A549 (cell line): ENCODE data around the gene HES6. TPM values are rescaled to one million over a fixed set of nuclear protein-coding genes. Genes with fewer than 3 reads are reported as not detected.

Source experiments
- ATAC-seq, 2 experiments: fragments of 200-7000 bp in 1 of 2; fragments of >200 bp in 1 of 2; cut with Nextera tagmentation in 1 of 2; cut with Tn5 transposase in 1 of 2; 3 replicates each; pipeline versions ENCODE4 v1.8.0 to v1.9.1; 2018 to 2020; ENCODE audit warnings: mild to moderate bottlenecking in 1 of 2, moderate library complexity in 1 of 2
- CTCF ChIA-PET: fragments of 300-600 bp; sonication (Branson Sonifier 250); formaldehyde crosslinking; extraction: SDS; loops from one replicate; lab custom pipeline; 2021; ENCODE audit warnings: antibody characterized with exemption, inconsistent platforms; lab: Yijun Ruan, JAX
- POLR2A ChIA-PET: fragments of 350-600 bp; formaldehyde crosslinking; extraction: SDS; loops from one replicate; lab custom pipeline; 2021; ENCODE audit warnings: antibody characterized with exemption, inconsistent platforms; lab: Yijun Ruan, JAX
- DNase-seq, 2 experiments: peaks; one replicate each; pipeline versions ENCODE4 v3.0.0 to v3.0.0-alpha.2; 2011 to 2016; ENCODE audit warnings: low read depth in 1 of 2, low spot score in 1 of 2
- FAIRE-seq: peaks from 2 replicates; lab custom pipeline; 2011; peaks lifted over from hg19 to GRCh38; lab: Jason Lieb, UNC
- H3K27ac ChIP-seq, 2 experiments: fragments of >200 bp; sonication (Bioruptor Twin); formaldehyde crosslinking; 3 replicates each; pipeline ENCODE4 v1.5.1; 2016 to 2017
- H3K4me1 ChIP-seq: fragments of >200 bp; sonication (Bioruptor Twin); formaldehyde crosslinking; 3 replicates; pipeline ENCODE4 v1.6.1; 2016
- H3K4me2 ChIP-seq: fragments of >200 bp; sonication (Bioruptor Twin); formaldehyde crosslinking; 3 replicates; pipeline ENCODE4 v1.6.1; 2016
- H3K4me3 ChIP-seq: fragments of >200 bp; sonication (Bioruptor Twin); formaldehyde crosslinking; 3 replicates; pipeline ENCODE4 v1.5.1; 2016
- H3K9me3 ChIP-seq: fragments of >200 bp; sonication (Bioruptor Twin); formaldehyde crosslinking; 3 replicates; pipeline ENCODE4 v1.6.1; 2016
- BHLHE40 ChIP-seq: IDR thresholded peaks from 2 replicates; pipeline ENCODE4 v1.6.1; 2012; ENCODE audit warnings: low read depth, low read length, inconsistent platforms
- CHD2 ChIP-seq: fragments of 150-350 bp; IDR thresholded peaks from 2 replicates; pipeline ENCODE4 v1.6.1; 2014; ENCODE audit warnings: low read length; ENCODE audit not compliant: partially characterized antibody
- CHD4 ChIP-seq: fragments of 200-600 bp; sonication (generic); IDR thresholded peaks from 2 replicates; pipeline ENCODE4 v1.6.1; 2016; ENCODE audit warnings: antibody characterized with exemption, mild to moderate bottlenecking, borderline replicate concordance
- EP300 ChIP-seq, 2 experiments: fragments of >200 bp; sonication (Bioruptor Twin); formaldehyde crosslinking; IDR thresholded peaks; 2 replicates in 1 of 2; 3 replicates in 1 of 2; pipeline ENCODE4 v1.6.1; 2016 to 2017
- FOSL2 ChIP-seq, 2 experiments: fragments of 450-650 bp in 1 of 2; fragments of >200 bp in 1 of 2; sonication (Bioruptor Twin) in 1 of 2; formaldehyde crosslinking; IDR thresholded peaks; 2 replicates each; pipeline versions ENCODE4 v1.5.0 to v1.6.1; 2016 to 2020; ENCODE audit warnings: mild to moderate bottlenecking in 1 of 2, moderate library complexity in 1 of 2
- HDAC2 ChIP-seq: fragments of 200-600 bp; sonication (generic); IDR thresholded peaks from 2 replicates; pipeline ENCODE4 v1.6.1; 2016
- MYC ChIP-seq: IDR thresholded peaks from 2 replicates; pipeline ENCODE4 v1.6.1; 2012; ENCODE audit warnings: mild to moderate bottlenecking, inconsistent platforms, low read length, improper control_type of control experiment, borderline replicate concordance
- NPAS2 ChIP-seq: fragments of 250-450 bp; sonication (Bioruptor Pico); IDR thresholded peaks from 2 replicates; pipeline ENCODE4 v1.8.0; 2022; ENCODE audit warnings: mild to moderate bottlenecking, moderate library complexity, borderline replicate concordance
- PHF8 ChIP-seq: fragments of 200-600 bp; sonication (generic); IDR thresholded peaks from 2 replicates; pipeline ENCODE4 v1.6.1; 2016; ENCODE audit warnings: low read depth, mild to moderate bottlenecking, antibody characterized with exemption, moderate library complexity, borderline replicate concordance
- POLR2A ChIP-seq: IDR thresholded peaks from 2 replicates; pipeline ENCODE4 v1.6.1; 2012; ENCODE audit warnings: mild to moderate bottlenecking, low read length
- RCOR1 ChIP-seq: fragments of 150-350 bp; IDR thresholded peaks from 2 replicates; pipeline ENCODE4 v1.6.1; 2014; ENCODE audit warnings: antibody characterized with exemption, low read length, low read depth
- RFX5 ChIP-seq: fragments of 450-650 bp; IDR thresholded peaks from 2 replicates; pipeline ENCODE4 v1.7.1; 2014; ENCODE audit warnings: antibody characterized with exemption, mild to moderate bottlenecking, moderate library complexity
- RNF2 ChIP-seq: fragments of 200-600 bp; sonication (generic); IDR thresholded peaks from 2 replicates; pipeline ENCODE4 v1.6.1; 2016; ENCODE audit warnings: low read depth, mild to moderate bottlenecking, antibody characterized with exemption, moderate library complexity, borderline replicate concordance
- SMC3 ChIP-seq: fragments of >200 bp; sonication (Bioruptor Twin); formaldehyde crosslinking; IDR thresholded peaks from 3 replicates; pipeline ENCODE4 v1.6.1; 2018; ENCODE audit warnings: inconsistent platforms
- SREBF2 ChIP-seq: fragments of 450-650 bp; IDR thresholded peaks from 2 replicates; pipeline ENCODE4 v1.6.1; 2014; ENCODE audit warnings: mild to moderate bottlenecking, moderate library complexity
- TFCP2L1 ChIP-seq: fragments of 250-450 bp; sonication (Bioruptor Pico); IDR thresholded peaks from 2 replicates; pipeline ENCODE4 v1.5.0; 2021; ENCODE audit warnings: mild to moderate bottlenecking
- TP53 ChIP-seq: fragments of 250-450 bp; sonication (Bioruptor Pico); IDR thresholded peaks from 2 replicates; pipeline ENCODE4 v1.5.0; 2021; ENCODE audit warnings: mild to moderate bottlenecking, moderate library complexity
- ZC3H11A ChIP-seq: fragments of 450-650 bp; IDR thresholded peaks from 2 replicates; pipeline ENCODE4 v1.6.1; 2014; ENCODE audit warnings: antibody characterized with exemption, mild to moderate bottlenecking
- ZSCAN20 ChIP-seq: fragments of 250-450 bp; sonication (Bioruptor Pico); IDR thresholded peaks from 2 replicates; pipeline ENCODE4 v1.8.0; 2022; ENCODE audit warnings: mild to moderate bottlenecking, moderate library complexity
- WGBS: methylation state at CpG from one replicate; pipeline ENCODE4 v1.1.6; 2017; ENCODE audit errors: missing lambda C conversion rate; 5-methylcytosine and 5-hydroxymethylcytosine counted together
- polyA plus RNA-seq, 4 experiments: library from polyadenylated mRNA; depleted of rRNA in 3 of 4; stranded (reverse); fragments of >200 nt; fragmentation: RNase III in 1 of 4; extraction: RNeasy Plus Mini Kit Qiagen cat#74134 plus additional on column Dnase treatment in 1 of 4; gene quantifications; 2 replicates in 3 of 4; 3 replicates in 1 of 4; pipeline ENCODE4 v1.2.3, GENCODE V29; 2011 to 2017
- TF ChIP-seq, protein P1 (sequence below): IDR thresholded peaks from 2 replicates; pipeline ENCODE4 v1.6.1; 2012
- TF ChIP-seq, protein P2 (sequence below): fragments of 200-600 bp; sonication (generic); IDR thresholded peaks from 2 replicates; pipeline ENCODE4 v1.6.1; 2016; ENCODE audit warnings: antibody characterized with exemption, mild to moderate bottlenecking, moderate library complexity

Gene HES6
- polyA plus RNA-seq, 2 of the 4 experiments (the other 2 are of a cell fraction): 5.4 to 7.5 TPM

DNA sequence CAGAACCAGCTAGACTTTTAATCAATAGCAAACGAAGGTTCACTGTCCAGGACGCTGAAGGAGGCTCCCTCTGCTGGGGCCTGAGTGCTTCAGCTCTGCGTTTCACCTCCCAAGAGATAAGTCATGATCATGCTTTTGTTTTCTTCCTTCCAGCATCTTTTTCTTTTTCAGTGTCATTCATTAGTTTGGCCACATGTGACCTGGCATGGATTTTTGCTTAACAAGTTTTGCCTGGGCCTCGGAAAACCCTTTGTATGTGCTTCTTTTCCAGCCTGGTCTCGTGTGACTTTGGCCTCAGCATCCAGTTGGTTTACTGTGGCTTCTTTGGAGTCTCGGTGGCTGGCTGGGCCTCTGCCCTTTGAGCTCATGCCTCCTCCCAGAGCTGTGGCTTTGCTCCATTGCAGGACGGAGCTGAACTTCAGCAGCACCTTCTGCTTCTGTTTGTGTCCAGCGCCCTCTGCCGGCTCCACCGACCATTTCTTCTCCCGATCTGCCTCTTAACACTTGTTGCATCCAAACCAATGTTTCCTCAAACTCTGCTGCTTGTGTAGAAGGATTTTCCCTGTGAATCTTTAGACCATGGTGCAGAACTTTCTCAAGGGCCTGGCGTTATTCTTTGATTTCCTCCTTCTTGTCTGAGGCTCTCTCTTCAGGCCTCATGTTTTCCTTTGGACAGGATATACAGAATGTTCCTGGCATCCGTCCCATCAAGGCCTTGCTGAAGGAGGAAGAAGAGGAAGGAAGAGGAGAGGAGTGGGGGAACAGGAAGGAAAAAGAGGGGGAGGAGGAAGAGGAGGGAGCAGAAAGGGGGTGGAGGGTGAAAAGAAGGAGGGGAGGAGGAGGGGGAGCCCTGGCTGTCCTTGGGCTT is 23.6 kb upstream of the HES6 start (continued):
- TF ChIP-seq, protein P1, sequence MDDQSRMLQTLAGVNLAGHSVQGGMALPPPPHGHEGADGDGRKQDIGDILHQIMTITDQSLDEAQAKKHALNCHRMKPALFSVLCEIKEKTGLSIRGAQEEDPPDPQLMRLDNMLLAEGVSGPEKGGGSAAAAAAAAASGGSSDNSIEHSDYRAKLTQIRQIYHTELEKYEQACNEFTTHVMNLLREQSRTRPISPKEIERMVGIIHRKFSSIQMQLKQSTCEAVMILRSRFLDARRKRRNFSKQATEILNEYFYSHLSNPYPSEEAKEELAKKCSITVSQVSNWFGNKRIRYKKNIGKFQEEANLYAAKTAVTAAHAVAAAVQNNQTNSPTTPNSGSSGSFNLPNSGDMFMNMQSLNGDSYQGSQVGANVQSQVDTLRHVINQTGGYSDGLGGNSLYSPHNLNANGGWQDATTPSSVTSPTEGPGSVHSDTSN: no peak
- TF ChIP-seq SMC3: peak; percentile 68
- TF ChIP-seq HDAC2: no peak
- no peak for TF ChIP-seq FOSL2 (IDR thresholded peaks at IDR 0.05)
- TF ChIP-seq FOSL2 (CRISPR knock-in tag; IDR thresholded peaks at IDR 0.05): no peak
- TF ChIP-seq, all 56 proteins: peak for 5

DNA sequence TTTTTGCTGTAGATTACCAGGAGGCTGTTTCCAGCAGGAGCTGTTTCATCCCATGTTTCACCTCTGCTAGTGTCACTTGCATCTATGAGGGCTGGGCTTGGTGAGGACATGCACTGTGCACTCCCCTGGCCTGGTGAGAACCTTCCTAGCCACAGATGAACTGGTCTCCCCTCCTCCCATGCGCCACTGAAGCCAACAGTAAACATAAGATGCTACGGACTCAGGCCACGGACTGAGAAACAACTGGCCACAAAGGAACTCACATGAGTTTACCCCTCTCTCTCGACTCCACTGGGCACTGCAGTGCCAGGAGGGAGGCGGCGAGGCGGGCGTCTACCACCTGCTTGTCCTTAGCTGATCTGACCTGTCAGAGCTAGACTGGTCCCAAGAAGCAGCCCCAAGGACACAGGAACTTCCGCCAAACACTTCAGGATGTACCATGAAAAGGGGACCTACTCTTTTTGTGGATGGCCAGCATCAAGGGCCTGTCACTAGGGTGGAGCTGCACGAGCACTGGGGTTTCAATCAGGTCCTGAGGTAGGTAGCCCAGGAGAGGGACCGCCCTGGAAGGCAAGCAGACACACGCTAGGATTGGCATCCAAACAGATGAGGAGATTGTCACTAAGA is 22.8 kb upstream of the HES6 start:
- CTCF ChIA-PET: interaction anchor here (0.7 to 14.1 kb wide), 31 partner anchors 8 to 411 kb away, joined by 3 to 351 read pairs (median 4); partner anchors contain the start of genes ERFE and PER2
- DNase-seq: no peak
- no peak for ATAC-seq
- Histone ChIP-seq H3K9me3 (no peaks in the 10 kb centered on the region), H3K4me2 (no peak overlapping the region), H3K4me1 (peaks cover 22% of the 10 kb centered on the region), H3K4me3 (no peak overlapping the region), H3K27ac (no peak overlapping the region)
- POLR2A ChIA-PET: interaction anchor here (1.1 kb wide), 1 partner anchor 23 kb away, joined by 5 read pairs; the partner anchor contains the start of gene HES6
- no peak for FAIRE-seq
- TF ChIP-seq TP53 (CRISPR knock-in tag) (no peak), RNF2 (no peak), MYC (no peak), RCOR1 (no peak), CHD2 (no peak), FOSL2 (IDR thresholded peaks at IDR 0.05) (no peak), FOSL2 (CRISPR knock-in tag; IDR thresholded peaks at IDR 0.05) (no peak), POLR2A (no peak), EP300 (IDR thresholded peaks at IDR 0.05) (no peak), BHLHE40 (no peak), ZSCAN20 (no peak), RFX5 (no peak)
- TF ChIP-seq, protein P2, sequence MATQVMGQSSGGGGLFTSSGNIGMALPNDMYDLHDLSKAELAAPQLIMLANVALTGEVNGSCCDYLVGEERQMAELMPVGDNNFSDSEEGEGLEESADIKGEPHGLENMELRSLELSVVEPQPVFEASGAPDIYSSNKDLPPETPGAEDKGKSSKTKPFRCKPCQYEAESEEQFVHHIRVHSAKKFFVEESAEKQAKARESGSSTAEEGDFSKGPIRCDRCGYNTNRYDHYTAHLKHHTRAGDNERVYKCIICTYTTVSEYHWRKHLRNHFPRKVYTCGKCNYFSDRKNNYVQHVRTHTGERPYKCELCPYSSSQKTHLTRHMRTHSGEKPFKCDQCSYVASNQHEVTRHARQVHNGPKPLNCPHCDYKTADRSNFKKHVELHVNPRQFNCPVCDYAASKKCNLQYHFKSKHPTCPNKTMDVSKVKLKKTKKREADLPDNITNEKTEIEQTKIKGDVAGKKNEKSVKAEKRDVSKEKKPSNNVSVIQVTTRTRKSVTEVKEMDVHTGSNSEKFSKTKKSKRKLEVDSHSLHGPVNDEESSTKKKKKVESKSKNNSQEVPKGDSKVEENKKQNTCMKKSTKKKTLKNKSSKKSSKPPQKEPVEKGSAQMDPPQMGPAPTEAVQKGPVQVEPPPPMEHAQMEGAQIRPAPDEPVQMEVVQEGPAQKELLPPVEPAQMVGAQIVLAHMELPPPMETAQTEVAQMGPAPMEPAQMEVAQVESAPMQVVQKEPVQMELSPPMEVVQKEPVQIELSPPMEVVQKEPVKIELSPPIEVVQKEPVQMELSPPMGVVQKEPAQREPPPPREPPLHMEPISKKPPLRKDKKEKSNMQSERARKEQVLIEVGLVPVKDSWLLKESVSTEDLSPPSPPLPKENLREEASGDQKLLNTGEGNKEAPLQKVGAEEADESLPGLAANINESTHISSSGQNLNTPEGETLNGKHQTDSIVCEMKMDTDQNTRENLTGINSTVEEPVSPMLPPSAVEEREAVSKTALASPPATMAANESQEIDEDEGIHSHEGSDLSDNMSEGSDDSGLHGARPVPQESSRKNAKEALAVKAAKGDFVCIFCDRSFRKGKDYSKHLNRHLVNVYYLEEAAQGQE: no peak
- 91% methylated on average over 12 of the region's 12 CpGs for WGBS

DNA sequence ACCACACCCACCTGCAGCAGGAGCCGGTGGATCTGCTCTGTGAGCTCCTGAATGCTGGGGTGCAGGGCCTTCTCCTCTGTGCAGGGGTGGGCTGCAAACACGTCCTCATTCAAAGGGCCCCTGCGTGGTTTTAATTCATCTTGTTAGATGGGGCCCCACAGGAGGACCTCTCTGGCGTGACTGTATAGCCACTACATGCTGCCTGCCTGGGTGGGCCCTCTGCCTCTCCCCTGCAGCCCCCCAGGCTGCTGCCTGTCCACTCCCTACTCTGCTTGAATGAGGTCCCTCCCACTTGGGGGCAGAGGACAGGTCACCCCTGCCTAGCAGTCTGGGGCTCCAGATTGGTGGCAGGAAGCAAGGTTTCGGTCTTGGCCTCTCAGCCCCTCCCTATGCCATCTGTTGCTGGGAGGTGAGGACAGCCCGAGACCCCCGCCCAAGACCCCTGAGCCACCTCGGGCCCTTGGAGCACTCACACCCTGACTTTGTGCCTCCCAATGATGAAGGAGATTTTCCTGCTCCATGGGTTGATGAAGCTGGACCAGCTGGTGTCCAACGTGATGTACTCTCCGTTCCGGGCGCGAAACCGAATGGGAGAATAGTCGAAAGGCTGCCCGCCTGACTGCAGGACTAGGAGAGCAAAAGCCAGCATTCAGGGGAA is 22.0 kb upstream of the HES6 start:
- ATAC-seq (no peak), FAIRE-seq (no peak), DNase-seq (no peak)
- Histone ChIP-seq H3K9me3 (no peaks in the 10 kb centered on the region), H3K4me2 (no peak overlapping the region), H3K4me1 (peaks cover 17% of the 10 kb centered on the region), H3K27ac (no peak overlapping the region), H3K4me3 (no peak overlapping the region)
- ChIA-PET POLR2A (no interaction called here), CTCF (interaction anchor here (1.3 to 14.1 kb wide), 7 partner anchors 19 to 404 kb away, joined by 3 to 351 read pairs (median 4); partner anchors contain the start of gene PER2)
- TF ChIP-seq, protein P1: no peak
- TF ChIP-seq TP53 (CRISPR knock-in tag) (no peak), TFCP2L1 (no peak), NPAS2 (CRISPR knock-in tag) (no peak), CHD4 (no peak), ZC3H11A (no peak), SREBF2 (no peak), PHF8 (no peak)
- WGBS: 93% methylated on average over 13 of the region's 16 CpGs
